ENCODE results near the gene FBXO22.
"Not testable (repeated sequence)": the region's sequence is repeated elsewhere in the genome, so short reads cannot be mapped to it uniquely, and the experiment has no call there.

FBXO22 gene

GRCh38 chr15:75905231-75905630, 1.6 kb downstream of the FBXO22 start:
- H3K36me3 ChIP-seq (ENCODE audit: low read length): peaks cover 10% of the 10 kb centered on the region; the same call in 1 of the 2 replicates
- TF ChIP-seq CTCF (IDR thresholded peaks at IDR 0.05; ENCODE audit: insufficient read depth, low read length, poor library complexity, severe bottlenecking): no peak
- no peak for TF ChIP-seq EZH2phosphoT487 (conservative IDR thresholded peaks at IDR 0.05; ENCODE audit: low read length)
- no peaks in the 10 kb centered on the region for H3K9me2 ChIP-seq (replicated peaks; ENCODE audit: insufficient read depth, low read length)
- no peaks in the 10 kb centered on the region for H3K27me3 ChIP-seq (ENCODE audit: low read length)
- peaks cover 53% of the 10 kb centered on the region for H3K79me2 ChIP-seq (ENCODE audit: insufficient read depth, low read length)
- peaks cover 8% of the 10 kb centered on the region for H3F3A ChIP-seq (ENCODE audit: insufficient read depth)
- H3K4me3 ChIP-seq (ENCODE audit: insufficient read depth, low read length, poor library complexity, severe bottlenecking): no peak overlapping the region
- H2AFZ ChIP-seq (ENCODE audit: low read depth, low read length, severe bottlenecking): no peak overlapping the region
- H3K9ac ChIP-seq (ENCODE audit: low read length): no peak overlapping the region
- H3K4me2 ChIP-seq (ENCODE audit: low read depth, low read length, poor library complexity, severe bottlenecking): peak overlapping the region; percentile 28
- H3K9me3 ChIP-seq (ENCODE audit: insufficient read depth, low read length): no peaks in the 10 kb centered on the region
- no peak overlapping the region for H3K27ac ChIP-seq (ENCODE audit: low read depth, low read length)
- H4K20me1 ChIP-seq (ENCODE audit: low read depth, low read length): no peaks in the 10 kb centered on the region

DNA sequence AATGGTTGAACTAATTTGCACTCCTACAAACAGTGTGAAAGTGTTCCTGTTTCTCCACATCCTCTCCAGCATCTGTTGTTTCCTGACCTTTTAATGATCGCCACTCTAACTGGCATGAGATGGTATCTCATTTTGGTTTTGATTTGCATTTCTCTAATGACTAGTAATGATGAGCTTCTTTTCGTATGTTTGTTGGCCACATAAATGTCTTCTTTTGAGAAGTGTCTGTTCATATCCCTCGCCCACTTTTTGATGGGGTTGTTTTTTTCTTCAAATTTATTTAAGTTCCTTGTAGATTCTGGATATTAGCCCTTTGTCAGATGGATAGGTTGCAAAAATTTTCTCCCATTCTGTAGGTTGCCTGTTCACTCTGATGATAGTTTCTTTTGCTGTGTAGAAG, 6.7 kb downstream of the FBXO22 start:
- not testable (repeated sequence) for H3K27me3 ChIP-seq (ENCODE audit: low read length); H3K4me2 ChIP-seq (ENCODE audit: low read depth, low read length, poor library complexity, severe bottlenecking); H4K20me1 ChIP-seq (ENCODE audit: low read depth, low read length); H3K9me3 ChIP-seq (ENCODE audit: insufficient read depth, low read length); H3K9ac ChIP-seq (ENCODE audit: low read length); H3K4me3 ChIP-seq (ENCODE audit: insufficient read depth, low read length, poor library complexity, severe bottlenecking); H3F3A ChIP-seq (ENCODE audit: insufficient read depth); H3K27ac ChIP-seq (ENCODE audit: low read depth, low read length); H3K9me2 ChIP-seq (replicated peaks; ENCODE audit: insufficient read depth, low read length); H2AFZ ChIP-seq (ENCODE audit: low read depth, low read length, severe bottlenecking)
- H3K36me3 ChIP-seq (ENCODE audit: low read length): peaks cover 10% of the 10 kb centered on the region; the same call in 1 of the 2 replicates
- peaks cover 52% of the 10 kb centered on the region for H3K79me2 ChIP-seq (ENCODE audit: insufficient read depth, low read length)

DNA sequence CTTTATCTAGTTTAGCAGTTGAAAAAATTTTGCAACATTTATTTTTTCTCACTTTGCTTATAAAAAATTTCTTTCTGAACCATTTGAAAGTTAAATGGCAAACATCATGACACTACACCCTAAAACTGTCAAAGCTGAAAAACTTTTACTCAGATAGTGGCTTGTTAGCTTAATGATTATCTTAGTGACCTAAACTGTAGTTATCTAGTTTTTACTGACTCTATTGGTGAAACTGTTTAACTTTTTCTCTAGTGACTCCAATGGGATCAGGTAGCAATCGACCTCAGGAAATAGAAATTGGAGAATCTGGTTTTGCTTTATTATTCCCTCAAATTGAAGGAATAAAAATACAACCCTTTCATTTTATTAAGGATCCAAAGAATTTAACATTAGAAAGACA, 13.3 kb downstream of the FBXO22 start:
- Histone ChIP-seq H3K27ac (ENCODE audit: low read depth, low read length) (no peak overlapping the region), H3K9me2 (replicated peaks; ENCODE audit: insufficient read depth, low read length) (no peaks in the 10 kb centered on the region), H3K36me3 (ENCODE audit: low read length) (peaks cover 20% of the 10 kb centered on the region; the same call in 1 of the 2 replicates), H3K79me2 (ENCODE audit: insufficient read depth, low read length) (peaks cover 12% of the 10 kb centered on the region; the same call in 1 of the 2 replicates), H2AFZ (ENCODE audit: low read depth, low read length, severe bottlenecking) (no peak overlapping the region), H3K9me3 (ENCODE audit: insufficient read depth, low read length) (no peaks in the 10 kb centered on the region), H3K27me3 (ENCODE audit: low read length) (no peaks in the 10 kb centered on the region), H4K20me1 (ENCODE audit: low read depth, low read length) (no peaks in the 10 kb centered on the region), H3K9ac (ENCODE audit: low read length) (no peak overlapping the region), H3K4me3 (ENCODE audit: insufficient read depth, low read length, poor library complexity, severe bottlenecking) (no peak overlapping the region), H3K4me2 (ENCODE audit: low read depth, low read length, poor library complexity, severe bottlenecking) (no peak overlapping the region), H3F3A (ENCODE audit: insufficient read depth) (no peaks in the 10 kb centered on the region)
- TF ChIP-seq EZH2phosphoT487 (conservative IDR thresholded peaks at IDR 0.05; ENCODE audit: low read length) (no peak), CTCF (IDR thresholded peaks at IDR 0.05; ENCODE audit: insufficient read depth, low read length, poor library complexity, severe bottlenecking) (no peak)

GRCh38 chr15:75918135-75918534, 14.5 kb downstream of the FBXO22 start:
- no peak overlapping the region for H3K4me2 ChIP-seq (ENCODE audit: low read depth, low read length, poor library complexity, severe bottlenecking)
- no peaks in the 10 kb centered on the region for H3F3A ChIP-seq (ENCODE audit: insufficient read depth)
- H3K79me2 ChIP-seq (ENCODE audit: insufficient read depth, low read length): peaks cover 13% of the 10 kb centered on the region; the same call in 1 of the 2 replicates
- H2AFZ ChIP-seq (ENCODE audit: low read depth, low read length, severe bottlenecking): no peak overlapping the region
- no peak overlapping the region for H3K4me3 ChIP-seq (ENCODE audit: insufficient read depth, low read length, poor library complexity, severe bottlenecking)
- H3K27me3 ChIP-seq (ENCODE audit: low read length): no peaks in the 10 kb centered on the region
- TF ChIP-seq EZH2phosphoT487 (conservative IDR thresholded peaks at IDR 0.05; ENCODE audit: low read length) (no peak), CTCF (IDR thresholded peaks at IDR 0.05; ENCODE audit: insufficient read depth, low read length, poor library complexity, severe bottlenecking) (no peak)
- H3K27ac ChIP-seq (ENCODE audit: low read depth, low read length): no peak overlapping the region
- H4K20me1 ChIP-seq (ENCODE audit: low read depth, low read length): no peaks in the 10 kb centered on the region
- peaks cover 20% of the 10 kb centered on the region; the same call in 1 of the 2 replicates for H3K36me3 ChIP-seq (ENCODE audit: low read length)
- H3K9me3 ChIP-seq (ENCODE audit: insufficient read depth, low read length): no peaks in the 10 kb centered on the region
- H3K9me2 ChIP-seq (replicated peaks; ENCODE audit: insufficient read depth, low read length): no peaks in the 10 kb centered on the region
- H3K9ac ChIP-seq (ENCODE audit: low read length): no peak overlapping the region
